Naive thymus-derived CD4-positive, alpha-beta T cell (primary cell): ENCODE results near the gene P2RX3. TPM values are rescaled to one million over a fixed set of nuclear protein-coding genes. Genes with fewer than 3 reads are reported as not detected.

Source experiments
- ATAC-seq: fragments of 150-1000 bp; cut with Tn5 transposase; 2 replicates; pipeline ENCODE4 v1.10.0; 2021; ENCODE audit warnings: mild to moderate bottlenecking, moderate library complexity
- CTCF ChIA-PET: fragments of 350-600 bp; sonication (Branson Sonifier 250); formaldehyde crosslinking; loops from one replicate; lab custom pipeline; 2021; ENCODE audit warnings: antibody characterized with exemption; lab: Charles Lee
- POLR2A ChIA-PET: fragments of 350-600 bp; sonication (Branson Sonifier 250); formaldehyde crosslinking; loops from one replicate; lab custom pipeline; 2021; ENCODE audit warnings: antibody characterized with exemption, inconsistent platforms; lab: Charles Lee
- DNase-seq, 9 donors: peaks; one replicate each; pipeline versions ENCODE4 v3.0.0 to v3.0.0-alpha.2; 2020 to 2022; ENCODE audit warnings: mixed read lengths in 1 of 9
- H3K27ac ChIP-seq: one replicate; pipeline ENCODE4 v1.7.0; 2013; ENCODE audit warnings: mild to moderate bottlenecking, low read depth, low read length, moderate library complexity
- H3K27me3 ChIP-seq, 2 donors: one replicate each; pipeline ENCODE4 v1.7.0; 2013; ENCODE audit warnings: low read length in 2 of 2, mild to moderate bottlenecking in 2 of 2, moderate library complexity in 2 of 2; ENCODE audit not compliant: control insufficient read depth in 2 of 2, insufficient read depth in 2 of 2
- H3K36me3 ChIP-seq, 3 experiments: 1 replicate in 2 of 3; 2 replicates in 1 of 3; pipeline ENCODE4 v1.7.0; 2013; ENCODE audit warnings: low read length in 3 of 3, mild to moderate bottlenecking in 3 of 3, moderate library complexity in 1 of 3; ENCODE audit not compliant: insufficient read depth in 3 of 3, control insufficient read depth in 2 of 3
- H3K4me1 ChIP-seq, 2 donors: one replicate each; pipeline ENCODE4 v1.7.0; 2013; ENCODE audit warnings: low read length in 2 of 2, mild to moderate bottlenecking in 2 of 2, moderate library complexity in 1 of 2; ENCODE audit not compliant: control insufficient read depth in 2 of 2, insufficient read depth in 2 of 2
- H3K4me3 ChIP-seq: 2 replicates; pipeline ENCODE4 v1.7.0; 2013; ENCODE audit warnings: mild to moderate bottlenecking, low read length
- H3K9me3 ChIP-seq, 3 experiments: 1 replicate in 2 of 3; 2 replicates in 1 of 3; pipeline ENCODE4 v1.7.0; 2013; ENCODE audit warnings: low read length in 3 of 3; ENCODE audit not compliant: control insufficient read depth in 2 of 3
- H3K27ac Mint-ChIP-seq, 9 donors: one replicate each; pipeline ENCODE4 v1.8.0; 2020 to 2022; ENCODE audit warnings: mixed read lengths in 9 of 9, mild to moderate bottlenecking in 8 of 9, moderate library complexity in 5 of 9, inconsistent platforms in 2 of 9
- H3K27me3 Mint-ChIP-seq, 5 donors: one replicate each; pipeline ENCODE4 v1.8.0; 2021 to 2022; ENCODE audit warnings: mixed read lengths in 5 of 5, mild to moderate bottlenecking in 1 of 5
- H3K36me3 Mint-ChIP-seq, 5 donors: one replicate each; pipeline ENCODE4 v1.8.0; 2020 to 2022; ENCODE audit warnings: mixed read lengths in 5 of 5, mild to moderate bottlenecking in 3 of 5, inconsistent platforms in 1 of 5
- H3K4me1 Mint-ChIP-seq, 7 donors: one replicate each; pipeline ENCODE4 v1.8.0; 2020 to 2022; ENCODE audit warnings: mixed read lengths in 7 of 7, mild to moderate bottlenecking in 3 of 7, inconsistent platforms in 1 of 7
- H3K4me3 Mint-ChIP-seq, 10 donors: one replicate each; pipeline ENCODE4 v1.8.0; 2020 to 2022; ENCODE audit warnings: mild to moderate bottlenecking in 10 of 10, mixed read lengths in 10 of 10, moderate library complexity in 6 of 10, inconsistent platforms in 2 of 10
- H3K9me3 Mint-ChIP-seq, 11 donors: one replicate each; pipeline ENCODE4 v1.8.0; 2020 to 2022; ENCODE audit warnings: mixed read lengths in 11 of 11, mild to moderate bottlenecking in 4 of 11, inconsistent platforms in 1 of 11, moderate library complexity in 1 of 11
- intact Hi-C, 2 donors: fragments of 100-400 bp; cut with micrococcal nuclease; formaldehyde crosslinking; loops; one replicate each; pipeline ENCODE4 v1.15.1; 2023
- polyA plus RNA-seq, 2 donors: library from polyadenylated mRNA; unstranded; fragments of 300-500 nt; fragmentation: Illumina TruSeq; gene quantifications; one replicate each; pipeline ENCODE4 v1.2.3, GENCODE V29; 2021
- total RNA-seq, 6 experiments: library from RNA in 5 of 6; stranded (reverse) in 5 of 6; gene quantifications; 1 replicate in 5 of 6; 2 replicates in 1 of 6; pipeline ENCODE4 v1.2.3 and lab custom pipeline; 2021 to 2026

Gene P2RX3
- total and polyA plus RNA-seq, 7 experiments from 2014 or later, result not detected

DNA sequence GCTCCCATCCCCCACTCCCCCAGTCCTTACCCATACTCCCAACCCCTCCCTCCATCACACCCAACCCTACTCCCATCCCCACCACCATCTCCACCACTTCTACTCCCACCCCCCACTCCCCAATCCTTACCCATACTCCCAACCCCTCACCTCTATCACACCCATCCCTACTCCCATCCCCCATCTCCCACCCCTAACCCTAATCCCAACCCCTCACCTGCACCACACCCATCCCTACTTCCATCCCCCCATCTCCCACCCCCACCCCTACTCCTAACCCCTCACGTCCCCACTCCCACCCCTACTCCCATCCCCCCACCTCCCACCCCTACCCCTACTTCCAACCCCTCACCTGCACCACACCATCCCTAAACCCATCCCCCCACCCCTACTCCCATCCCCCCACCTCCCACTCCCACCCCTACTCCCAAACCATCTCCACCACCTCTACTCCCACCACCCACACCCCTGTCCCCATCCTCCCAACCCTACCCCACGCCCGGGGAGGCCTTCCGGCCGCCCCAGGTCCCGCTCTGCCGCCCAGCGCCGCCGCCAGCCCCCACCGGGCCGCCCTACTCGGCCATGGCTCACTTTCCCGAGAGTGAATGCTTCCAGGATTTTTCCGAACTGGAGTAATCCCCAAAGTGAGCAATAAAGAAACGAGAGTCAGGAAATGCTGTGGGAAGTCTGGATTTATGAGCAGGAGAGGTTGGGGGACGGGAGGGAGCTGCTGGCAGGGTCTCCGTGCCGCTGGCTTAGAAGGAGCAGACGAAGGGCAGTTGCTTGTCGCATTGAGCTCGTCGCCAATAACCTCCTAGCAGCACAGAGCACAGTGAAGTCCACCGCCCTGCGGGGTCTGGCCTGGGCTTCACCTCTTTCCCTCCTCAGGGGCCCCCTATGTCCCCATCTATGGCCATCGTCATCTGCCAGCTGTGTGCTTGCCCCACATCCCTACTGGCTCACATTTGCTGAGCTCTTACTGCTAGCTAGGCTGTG is 38.2 kb downstream of the P2RX3 start:
- peaks cover 2 to 15% (median 12%) of the 10 kb centered on the region in 5 donors for H3K27me3 Mint-ChIP-seq

DNA sequence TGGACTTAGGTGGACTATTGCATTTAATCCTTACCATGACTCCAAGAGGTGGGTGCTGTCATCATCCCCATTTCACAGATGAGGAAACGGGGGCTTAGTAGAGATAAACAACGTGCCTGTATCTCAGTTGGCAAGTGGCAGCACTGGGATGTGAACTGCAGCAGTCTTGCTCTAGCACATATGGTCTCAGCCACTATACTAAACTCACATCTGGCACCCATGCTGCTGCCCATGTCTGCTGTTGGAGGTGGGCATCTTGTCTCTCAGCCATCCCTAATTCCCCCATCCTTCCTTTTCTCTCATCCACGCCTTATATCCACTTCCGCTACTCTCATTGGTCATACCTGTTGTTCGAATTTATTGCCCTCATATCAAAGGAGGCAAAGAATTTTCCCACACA is 39.0 kb downstream of the P2RX3 start:
- no peak overlapping the region for H3K27ac ChIP-seq

More for the DNA sequence above, 38.2 kb downstream of the P2RX3 start:
- CTCF ChIA-PET, result no interaction called here
- no peak overlapping the region for H3K27ac Mint-ChIP-seq
- no peaks in the 10 kb centered on the region for H3K4me1 ChIP-seq
- no peak for DNase-seq
- H3K9me3 ChIP-seq, result no peaks in the 10 kb centered on the region
- no peaks in the 10 kb centered on the region for H3K36me3 Mint-ChIP-seq
- H3K27me3 ChIP-seq, result peaks cover 0 to 2% of the 10 kb centered on the region in 2 donors
- no peaks in the 10 kb centered on the region for H3K36me3 ChIP-seq
- no peak overlapping the region for H3K4me3 Mint-ChIP-seq
- H3K4me3 ChIP-seq, result no peak overlapping the region
- intact Hi-C loops, result no loop called here
- POLR2A ChIA-PET, result no interaction called here
- peaks cover 0 to 3% (median 0%) of the 10 kb centered on the region in 11 donors for H3K9me3 Mint-ChIP-seq
- H3K27ac ChIP-seq, result no peak overlapping the region
- H3K4me1 Mint-ChIP-seq, result no peaks in the 10 kb centered on the region
- ATAC-seq, result no peak

DNA sequence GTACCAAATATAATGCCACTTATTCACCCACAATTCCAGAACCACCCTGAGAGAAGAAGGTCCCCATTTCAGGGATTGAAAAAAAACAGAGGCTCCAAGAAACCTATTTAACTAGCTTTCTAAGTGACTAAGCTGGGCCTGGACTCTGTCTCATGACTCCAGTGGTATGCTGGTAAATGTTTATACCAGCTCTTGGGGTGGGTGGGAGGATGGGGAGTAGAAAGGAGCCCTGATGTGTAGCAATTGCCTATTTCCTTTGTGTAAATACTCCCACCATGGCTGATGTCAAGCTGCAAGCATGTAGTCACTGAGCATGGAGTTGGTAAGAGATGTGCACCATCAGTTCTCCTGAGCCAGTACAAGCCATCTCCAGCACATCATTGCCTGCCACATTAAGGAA is 40.0 kb downstream of the P2RX3 start:
- H3K36me3 Mint-ChIP-seq, result no peaks in the 10 kb centered on the region
- peaks cover 9 to 25% (median 22%) of the 10 kb centered on the region in 5 donors for H3K27me3 Mint-ChIP-seq
- Histone ChIP-seq H3K36me3 (no peaks in the 10 kb centered on the region), H3K9me3 (no peaks in the 10 kb centered on the region), H3K27me3 (peaks cover 0 to 2% of the 10 kb centered on the region in 2 donors), H3K27ac (no peak overlapping the region), H3K4me1 (no peaks in the 10 kb centered on the region), H3K4me3 (no peak overlapping the region)
- no peaks in the 10 kb centered on the region for H3K4me1 Mint-ChIP-seq
- no peak overlapping the region for H3K4me3 Mint-ChIP-seq
- H3K27ac Mint-ChIP-seq, result no peak overlapping the region
- peaks cover 0 to 3% (median 0%) of the 10 kb centered on the region in 11 donors for H3K9me3 Mint-ChIP-seq
- CTCF ChIA-PET, result no interaction called here
- POLR2A ChIA-PET, result no interaction called here
- ATAC-seq (no peak), DNase-seq (no peak)
- intact Hi-C loops, result no loop called here

More for the DNA sequence above, 39.0 kb downstream of the P2RX3 start:
- H3K27me3 ChIP-seq, result peaks cover 0 to 2% of the 10 kb centered on the region in 2 donors
- ATAC-seq (no peak), DNase-seq (no peak)
- H3K36me3 Mint-ChIP-seq, result no peaks in the 10 kb centered on the region
- H3K27ac Mint-ChIP-seq, result no peak overlapping the region
- peaks cover 0 to 3% (median 0%) of the 10 kb centered on the region in 11 donors for H3K9me3 Mint-ChIP-seq
- CTCF ChIA-PET, result no interaction called here
- POLR2A ChIA-PET, result no interaction called here
- H3K4me3 Mint-ChIP-seq, result no peak overlapping the region
- no peaks in the 10 kb centered on the region for H3K9me3 ChIP-seq
- H3K27me3 Mint-ChIP-seq, result peaks cover 5 to 17% (median 16%) of the 10 kb centered on the region in 5 donors
- H3K4me1 ChIP-seq, result no peaks in the 10 kb centered on the region
- H3K4me1 Mint-ChIP-seq, result no peaks in the 10 kb centered on the region
- H3K36me3 ChIP-seq, result no peaks in the 10 kb centered on the region
- no peak overlapping the region for H3K4me3 ChIP-seq
- intact Hi-C loops, result no loop called here

DNA sequence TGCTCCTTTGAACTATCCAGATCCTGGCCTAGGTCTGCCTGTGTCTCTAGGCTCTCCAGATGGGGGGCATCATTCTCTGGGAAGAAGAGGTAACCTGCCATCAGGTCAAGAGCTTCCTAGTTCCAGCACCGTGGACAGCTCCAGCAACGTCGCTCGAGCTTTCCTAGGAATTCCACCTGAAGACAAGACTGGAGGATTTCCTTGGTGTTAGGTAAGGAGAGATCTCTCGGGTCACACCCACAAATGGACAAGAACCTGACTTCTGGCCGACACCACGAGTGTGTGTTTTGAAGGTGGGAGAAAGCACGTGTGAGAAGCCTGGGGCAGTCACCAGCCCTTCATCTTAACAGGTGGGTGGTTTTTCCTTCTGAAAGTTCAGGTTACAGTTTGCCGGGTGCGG is 41.6 kb downstream of the P2RX3 start:
- H3K4me3 Mint-ChIP-seq, result no peak overlapping the region
- no peak overlapping the region for H3K27ac ChIP-seq
- no peaks in the 10 kb centered on the region for H3K36me3 ChIP-seq
- no peak overlapping the region for H3K27ac Mint-ChIP-seq
- POLR2A ChIA-PET, result no interaction called here
- intact Hi-C loops, result no loop called here
- H3K4me1 Mint-ChIP-seq, result no peaks in the 10 kb centered on the region
- CTCF ChIA-PET, result no interaction called here
- no peak for DNase-seq
- H3K27me3 ChIP-seq, result peaks cover 0 to 2% of the 10 kb centered on the region in 2 donors
- H3K9me3 Mint-ChIP-seq, result peaks cover 0 to 3% (median 0%) of the 10 kb centered on the region in 11 donors
- ATAC-seq, result no peak
- peaks cover 0 to 3% (median 0%) of the 10 kb centered on the region in 5 donors for H3K36me3 Mint-ChIP-seq
- no peaks in the 10 kb centered on the region for H3K9me3 ChIP-seq
- H3K27me3 Mint-ChIP-seq, result peaks cover 12 to 25% (median 22%) of the 10 kb centered on the region in 5 donors
- no peaks in the 10 kb centered on the region for H3K4me1 ChIP-seq
- no peak overlapping the region for H3K4me3 ChIP-seq

DNA sequence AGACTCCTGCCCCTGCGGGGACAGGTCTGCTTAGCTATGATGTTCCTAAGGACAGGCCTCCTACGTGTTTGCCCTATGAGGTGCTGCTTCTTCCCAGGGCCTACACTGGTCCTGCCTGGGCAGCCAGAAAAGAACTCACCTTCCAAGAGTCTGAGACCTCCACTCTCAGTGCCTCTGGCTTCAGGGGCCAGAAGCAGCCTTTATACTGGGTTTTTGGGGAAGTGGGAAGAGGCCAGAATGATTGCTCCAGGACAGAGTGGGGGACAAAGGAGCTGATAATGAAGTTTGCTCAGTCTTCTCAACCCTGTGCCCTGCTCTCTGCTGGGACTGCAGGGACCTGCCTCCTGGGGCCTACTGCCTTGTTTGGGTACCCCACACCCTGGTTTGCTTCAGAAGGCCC is 42.8 kb downstream of the P2RX3 start, which contains the start of gene PRG3:
Gene PRG3, minus strand, starts transcription at position 176 of the 400 bp plus-strand sequence. CDS start 442 bp downstream, outside the sequence.
- Mint-ChIP-seq H3K27ac (no peak within 1 kb of the TSS), H3K27me3 (peaks cover 12 to 25% (median 23%) of the 10 kb centered on the region in 5 donors), H3K9me3 (peaks cover 0 to 3% (median 0%) of the 10 kb centered on the region in 11 donors), H3K36me3 (peaks cover 0 to 3% (median 0%) of the 10 kb centered on the region in 5 donors), H3K4me1 (no peaks in the 10 kb centered on the region), H3K4me3 (no peak within 1 kb of the TSS)
- Histone ChIP-seq H3K4me1 (no peaks in the 10 kb centered on the region), H3K27ac (no peak within 1 kb of the TSS), H3K27me3 (peaks cover 0 to 2% of the 10 kb centered on the region in 2 donors), H3K36me3 (no peaks in the 10 kb centered on the region), H3K4me3 (no peak within 1 kb of the TSS), H3K9me3 (no peaks in the 10 kb centered on the region)
- ATAC-seq (no peak), DNase-seq (no peak)
- intact Hi-C loops, result no loop called here
- ChIA-PET CTCF (no interaction called here), POLR2A (no interaction called here)

DNA sequence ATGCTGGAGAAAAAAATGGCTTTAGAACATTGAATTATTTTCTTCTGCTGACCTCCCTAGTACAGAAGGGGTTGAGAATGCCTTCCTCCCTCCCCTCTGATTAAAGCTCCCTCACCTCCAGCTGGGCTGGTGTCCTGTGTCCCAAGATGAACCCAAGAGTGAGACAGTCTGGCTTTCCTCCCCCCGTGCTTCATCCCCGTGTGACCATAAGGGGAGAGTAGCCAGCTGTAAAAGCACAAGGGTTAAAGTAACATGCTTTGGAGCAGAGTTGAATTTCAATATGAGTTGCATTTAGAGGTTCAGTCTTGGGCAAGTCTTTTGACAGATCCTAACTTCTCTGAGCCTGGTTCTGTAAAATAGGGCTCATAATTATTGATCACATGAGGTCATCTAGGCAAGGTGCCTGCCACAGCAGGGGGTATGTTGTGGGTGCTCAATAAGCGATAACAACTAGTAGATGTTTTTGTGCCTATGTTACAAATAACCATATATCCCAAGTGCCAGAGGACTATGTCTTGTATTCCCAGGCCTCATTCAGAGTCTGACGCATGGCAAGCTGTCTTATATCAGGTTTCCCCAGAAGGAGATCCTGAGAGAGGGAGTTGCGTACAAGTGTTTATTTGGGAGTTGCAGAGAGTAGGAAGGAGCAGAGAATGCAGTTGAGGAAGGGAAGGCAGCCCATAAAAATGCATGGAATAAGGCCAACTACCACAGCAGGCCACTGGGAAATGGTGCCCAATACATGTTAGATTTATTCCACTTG is 48.2 kb downstream of the P2RX3 start:
- H3K36me3 ChIP-seq, result no peaks in the 10 kb centered on the region
- POLR2A ChIA-PET, result no interaction called here
- H3K4me3 ChIP-seq, result no peak overlapping the region
- H3K27ac Mint-ChIP-seq, result no peak overlapping the region
- no peak overlapping the region for H3K4me3 Mint-ChIP-seq
- no peak overlapping the region for H3K27ac ChIP-seq
- H3K27me3 Mint-ChIP-seq, result peaks cover 8 to 20% (median 12%) of the 10 kb centered on the region in 5 donors
- H3K4me1 Mint-ChIP-seq, result no peaks in the 10 kb centered on the region
- H3K36me3 Mint-ChIP-seq, result peaks cover 0 to 3% (median 0%) of the 10 kb centered on the region in 5 donors
- no peaks in the 10 kb centered on the region for H3K27me3 ChIP-seq
- H3K4me1 ChIP-seq, result no peaks in the 10 kb centered on the region
- DNase-seq, result no peak
- no peaks in the 10 kb centered on the region for H3K9me3 ChIP-seq
- CTCF ChIA-PET, result no interaction called here
- intact Hi-C loops, result no loop called here
- no peak for ATAC-seq
- no peaks in the 10 kb centered on the region for H3K9me3 Mint-ChIP-seq
